Fibroblast of lung (primary cell): Measurements from ENCODE around the gene SEC24A. TPM values are rescaled to one million over a fixed set of nuclear protein-coding genes. Genes with fewer than 3 reads are reported as not detected.

Source experiments
- DNase-seq, 2 donors: peaks; one replicate each; pipeline versions ENCODE4 v3.0.0 to v3.0.0-alpha.2; 2010; ENCODE audit warnings: low read depth in 2 of 2
- H2AFZ ChIP-seq: 2 replicates; pipeline ENCODE4 v1.5.1; 2012; ENCODE audit warnings: low read length, control low read depth, inconsistent platforms
- H3K27ac ChIP-seq: 2 replicates; pipeline ENCODE4 v1.5.1; 2011; ENCODE audit warnings: low read length, control low read depth; ENCODE audit not compliant: insufficient read depth
- H3K27me3 ChIP-seq: 2 replicates; pipeline ENCODE4 v1.5.1; 2011; ENCODE audit warnings: mild to moderate bottlenecking, low read length; ENCODE audit not compliant: control insufficient read depth, insufficient read depth
- H3K36me3 ChIP-seq: 2 replicates; pipeline ENCODE4 v1.5.1; 2011; ENCODE audit warnings: low read length; ENCODE audit not compliant: control insufficient read depth, insufficient read depth
- H3K4me1 ChIP-seq: 2 replicates; pipeline ENCODE4 v1.5.1; 2011; ENCODE audit warnings: low read length; ENCODE audit not compliant: control insufficient read depth, insufficient read depth; ENCODE audit errors: extremely low read depth
- H3K4me2 ChIP-seq: 2 replicates; pipeline ENCODE4 v1.5.1; 2011; ENCODE audit warnings: low read length, control low read depth; ENCODE audit not compliant: insufficient read depth; ENCODE audit errors: extremely low read depth
- H3K4me3 ChIP-seq, 4 experiments: fragments of 200-600 bp in 1 of 4; sonication (generic) in 1 of 4; replicated peaks in 1 of 4; 2 replicates each; pipeline ENCODE4 v1.5.1; 2011 to 2016; ENCODE audit warnings: low read length in 4 of 4, low read depth in 3 of 4, mild to moderate bottlenecking in 3 of 4, control low read depth in 2 of 4, inconsistent platforms in 1 of 4, mixed read lengths in 1 of 4; ENCODE audit not compliant: insufficient read depth in 1 of 4; ENCODE audit errors: control extremely low read depth in 1 of 4
- H3K79me2 ChIP-seq: 2 replicates; pipeline ENCODE4 v1.5.1; 2012; ENCODE audit warnings: mild to moderate bottlenecking, low read length, inconsistent platforms; ENCODE audit not compliant: control insufficient read depth, insufficient read depth
- H3K9ac ChIP-seq: 2 replicates; pipeline ENCODE4 v1.5.1; 2011; ENCODE audit warnings: mild to moderate bottlenecking, low read length, control low read depth; ENCODE audit not compliant: insufficient read depth
- H3K9me3 ChIP-seq: 2 replicates; pipeline ENCODE4 v1.5.1; 2012; ENCODE audit warnings: low read depth, low read length; ENCODE audit not compliant: control insufficient read depth, insufficient read depth
- H4K20me1 ChIP-seq: 2 replicates; pipeline ENCODE4 v1.5.1; 2011; ENCODE audit warnings: low read length; ENCODE audit not compliant: control insufficient read depth, insufficient read depth; ENCODE audit errors: extremely low read depth
- EZH2 ChIP-seq: IDR thresholded peaks from 2 replicates; pipeline ENCODE4 v1.5.1; 2012; ENCODE audit warnings: low read length, control low read depth, mild to moderate bottlenecking; ENCODE audit errors: missing control alignments
- polyA plus RNA-seq, 2 donors: library from polyadenylated mRNA; depleted of rRNA in 1 of 2; stranded (reverse) in 1 of 2; unstranded in 1 of 2; fragments of >200 nt; gene quantifications; 2 replicates each; pipeline ENCODE4 v1.2.1, GENCODE V29; 2011 to 2012; ENCODE audit warnings: missing spikeins in 1 of 2
- total RNA-seq: library from RNA; depleted of rRNA; stranded (reverse); fragments of >200 nt; gene quantifications from 2 replicates; pipeline ENCODE4 v1.2.1, GENCODE V29; 2014
- TF ChIP-seq, protein P1 (sequence below), 2 donors: IDR thresholded peaks in 1 of 2; conservative IDR thresholded peaks in 1 of 2; 1 replicate in 1 of 2; 2 replicates in 1 of 2; pipeline ENCODE4 v1.5.1; 2011 to 2012; ENCODE audit warnings: low read length in 2 of 2, control low read depth in 1 of 2, inconsistent platforms in 1 of 2, low read depth in 1 of 2, mild to moderate bottlenecking in 1 of 2

SEC24A gene
- total and polyA plus RNA-seq, 2 donors (not counting 1 experiment from before 2014, with no cell fraction given) = 20.8 to 52.6 TPM

DNA sequence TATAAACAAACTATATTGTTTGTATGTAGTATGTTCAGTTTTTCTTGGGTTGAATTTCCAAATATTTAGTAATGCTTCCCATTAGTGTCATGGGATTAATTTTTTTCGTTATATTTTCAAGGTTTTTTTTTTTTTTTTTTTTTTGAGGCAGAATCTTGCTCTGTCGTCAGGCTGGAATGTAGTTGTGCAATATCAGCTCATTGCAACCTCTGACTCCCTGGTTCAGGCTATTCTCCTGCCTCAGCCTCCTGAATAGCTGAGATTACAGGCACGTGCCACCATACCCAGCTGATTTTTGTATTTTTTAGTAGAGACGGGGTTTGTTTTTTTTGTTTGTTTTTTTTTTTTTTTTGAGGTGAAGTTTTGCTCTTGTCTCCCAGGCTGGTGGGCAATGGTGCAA, 120.6 kb downstream of the SEC24A start:
- H3K79me2 ChIP-seq = peaks cover 1% of the 10 kb centered on the region
- no peaks in the 10 kb centered on the region for H3K27me3 ChIP-seq
- no peaks in the 10 kb centered on the region for H4K20me1 ChIP-seq
- no peak overlapping the region for H3K27ac ChIP-seq
- H3K36me3 ChIP-seq = peaks cover 4% of the 10 kb centered on the region
- H3K4me1 ChIP-seq = no peaks in the 10 kb centered on the region
- no peak overlapping the region for H3K9ac ChIP-seq
- peak; percentile 6 to 68 for DNase-seq
- no peak overlapping the region for H3K4me2 ChIP-seq
- H3K9me3 ChIP-seq = no peaks in the 10 kb centered on the region
- H2AFZ ChIP-seq = no peak overlapping the region
- TF ChIP-seq, protein P1, sequence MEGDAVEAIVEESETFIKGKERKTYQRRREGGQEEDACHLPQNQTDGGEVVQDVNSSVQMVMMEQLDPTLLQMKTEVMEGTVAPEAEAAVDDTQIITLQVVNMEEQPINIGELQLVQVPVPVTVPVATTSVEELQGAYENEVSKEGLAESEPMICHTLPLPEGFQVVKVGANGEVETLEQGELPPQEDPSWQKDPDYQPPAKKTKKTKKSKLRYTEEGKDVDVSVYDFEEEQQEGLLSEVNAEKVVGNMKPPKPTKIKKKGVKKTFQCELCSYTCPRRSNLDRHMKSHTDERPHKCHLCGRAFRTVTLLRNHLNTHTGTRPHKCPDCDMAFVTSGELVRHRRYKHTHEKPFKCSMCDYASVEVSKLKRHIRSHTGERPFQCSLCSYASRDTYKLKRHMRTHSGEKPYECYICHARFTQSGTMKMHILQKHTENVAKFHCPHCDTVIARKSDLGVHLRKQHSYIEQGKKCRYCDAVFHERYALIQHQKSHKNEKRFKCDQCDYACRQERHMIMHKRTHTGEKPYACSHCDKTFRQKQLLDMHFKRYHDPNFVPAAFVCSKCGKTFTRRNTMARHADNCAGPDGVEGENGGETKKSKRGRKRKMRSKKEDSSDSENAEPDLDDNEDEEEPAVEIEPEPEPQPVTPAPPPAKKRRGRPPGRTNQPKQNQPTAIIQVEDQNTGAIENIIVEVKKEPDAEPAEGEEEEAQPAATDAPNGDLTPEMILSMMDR (conservative IDR thresholded peaks at IDR 0.05 in 1 of 2, IDR thresholded peaks at IDR 0.05 in 1 of 2; ENCODE audit: low read depth in 1 of 2, low read length in 2 of 2) = no peak
- no peak for TF ChIP-seq EZH2
- H3K4me3 ChIP-seq = no peak overlapping the region

DNA sequence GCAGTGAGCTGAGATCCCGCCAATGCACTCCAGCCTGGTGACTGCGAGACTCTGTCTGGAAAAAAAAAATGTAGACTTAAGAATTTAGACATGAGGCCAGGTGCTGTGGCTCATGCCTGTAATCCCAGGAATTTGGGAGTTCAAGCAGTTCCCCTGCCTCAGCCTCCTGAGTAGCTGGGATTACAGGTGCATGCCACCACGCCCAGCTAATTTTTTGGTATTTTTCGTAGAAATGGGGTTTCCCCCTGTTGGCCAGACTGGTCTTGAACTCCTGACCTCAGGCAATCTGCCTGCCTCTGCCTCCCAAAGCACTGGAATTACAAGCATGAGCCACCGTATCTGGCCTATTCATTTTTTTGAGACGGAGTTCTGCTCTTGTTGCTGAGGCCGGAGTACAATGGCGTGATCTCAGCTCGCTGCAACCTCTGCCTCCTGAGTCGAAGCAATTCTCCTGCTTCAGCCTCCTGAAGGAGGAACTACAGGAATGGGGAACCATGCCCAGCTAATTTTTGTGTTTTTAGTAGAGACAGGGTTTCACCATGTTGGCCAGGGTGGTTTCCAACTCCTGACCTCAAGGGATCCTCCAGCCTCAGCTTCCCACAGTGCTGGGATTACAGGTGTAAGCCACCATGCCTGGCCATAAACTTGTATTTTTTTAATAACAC, 124.0 kb downstream of the SEC24A start:
- Histone ChIP-seq H3K27ac (no peak overlapping the region), H3K36me3 (peaks cover 2% of the 10 kb centered on the region), H3K9me3 (no peaks in the 10 kb centered on the region), H3K79me2 (no peaks in the 10 kb centered on the region), H3K4me2 (no peak overlapping the region), H3K9ac (no peak overlapping the region), H4K20me1 (no peaks in the 10 kb centered on the region), H2AFZ (no peak overlapping the region), H3K4me3 (no peak overlapping the region), H3K27me3 (no peaks in the 10 kb centered on the region), H3K4me1 (no peaks in the 10 kb centered on the region)
- DNase-seq = no peak
- TF ChIP-seq, protein P1 (conservative IDR thresholded peaks at IDR 0.05 in 1 of 2, IDR thresholded peaks at IDR 0.05 in 1 of 2; ENCODE audit: low read depth in 1 of 2, low read length in 2 of 2) = no peak
- TF ChIP-seq EZH2 = no peak

DNA sequence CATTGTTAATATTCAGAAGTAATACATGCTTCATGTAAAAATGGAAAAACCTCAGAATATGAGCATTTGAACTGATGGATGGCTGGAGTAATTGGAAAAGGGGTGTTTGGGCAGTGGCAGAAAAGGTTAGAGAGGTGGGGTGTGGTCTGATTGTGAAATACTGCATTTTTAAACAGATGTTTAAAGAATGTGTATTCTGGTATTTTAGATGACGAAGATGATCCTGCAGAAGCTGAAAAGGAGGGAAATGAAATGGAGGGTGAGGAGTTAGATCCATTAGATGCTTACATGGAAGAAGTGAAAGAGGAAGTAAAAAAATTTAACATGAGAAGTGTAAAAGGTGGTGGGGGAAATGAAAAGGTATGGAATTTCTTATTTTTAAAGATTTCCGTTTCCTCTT, 128.8 kb downstream of the SEC24A start:
- no peak overlapping the region for H3K9ac ChIP-seq
- H3K4me2 ChIP-seq = no peak overlapping the region
- H3K9me3 ChIP-seq = no peaks in the 10 kb centered on the region
- H4K20me1 ChIP-seq = no peaks in the 10 kb centered on the region
- H2AFZ ChIP-seq = no peak overlapping the region
- H3K4me1 ChIP-seq = no peaks in the 10 kb centered on the region
- H3K27me3 ChIP-seq = no peaks in the 10 kb centered on the region
- no peak for DNase-seq
- no peaks in the 10 kb centered on the region for H3K79me2 ChIP-seq
- TF ChIP-seq, protein P1 (conservative IDR thresholded peaks at IDR 0.05 in 1 of 2, IDR thresholded peaks at IDR 0.05 in 1 of 2; ENCODE audit: low read depth in 1 of 2, low read length in 2 of 2) = no peak
- no peak overlapping the region for H3K27ac ChIP-seq
- peaks cover 2% of the 10 kb centered on the region for H3K36me3 ChIP-seq
- H3K4me3 ChIP-seq = no peak overlapping the region

Other genes starting within 250 kb of the SEC24A start
- gene CDKN2AIPNL, start 236.9 kb upstream of the SEC24A start, total RNA-seq = 24.4 and 49.2 TPM in 2 replicates
- 13.6 and 23.2 TPM in 2 replicates for gene CDKN2AIPNL, start 236.9 kb upstream of the SEC24A start, polyA plus RNA-seq
- 23.6 and 45.9 TPM in 2 replicates for gene JADE2, start 123.1 kb upstream of the SEC24A start, total RNA-seq
- gene JADE2, start 123.1 kb upstream of the SEC24A start, polyA plus RNA-seq = 10.0 and 20.2 TPM in 2 replicates
- gene SAR1B, start 16.0 kb upstream of the SEC24A start, total RNA-seq = 41.3 and 68.7 TPM in 2 replicates
- 102 and 106 TPM in 2 replicates for gene SAR1B, start 16.0 kb upstream of the SEC24A start, polyA plus RNA-seq
- gene CAMLG, start 89.8 kb downstream of the SEC24A start, total RNA-seq = 60.1 and 69.1 TPM in 2 replicates
- 27.4 and 39.3 TPM in 2 replicates for gene CAMLG, start 89.8 kb downstream of the SEC24A start, polyA plus RNA-seq
- 15.9 and 18.7 TPM in 2 replicates for gene DDX46, start 110.0 kb downstream of the SEC24A start, total RNA-seq
- 32.6 and 38.1 TPM in 2 replicates for gene DDX46, start 110.0 kb downstream of the SEC24A start, polyA plus RNA-seq
- gene C5orf24, start 197.2 kb downstream of the SEC24A start, total RNA-seq = 33.6 and 40.0 TPM in 2 replicates
- 45.2 and 71.3 TPM in 2 replicates for gene C5orf24, start 197.2 kb downstream of the SEC24A start, polyA plus RNA-seq
- 65.9 and 71.7 TPM in 2 replicates for gene TXNDC15, start 225.6 kb downstream of the SEC24A start, total RNA-seq
- gene TXNDC15, start 225.6 kb downstream of the SEC24A start, polyA plus RNA-seq = 86.0 and 132 TPM in 2 replicates